OCI-LY7 (cell line): ENCODE data around the gene TAF1D.
"Not testable (repeated sequence)": the region's sequence is repeated elsewhere in the genome, so short reads cannot be mapped to it uniquely, and the experiment has no call there.

Experiments
- CTCF ChIP-seq: fragments of 200-600 bp; sonication (generic); conservative IDR thresholded peaks from 2 replicates; pipeline ENCODE4 v1.5.1; 2014; ENCODE audit warnings: mild to moderate bottlenecking, antibody characterized with exemption, low read length, moderate library complexity, mixed read lengths
- EZH2phosphoT487 ChIP-seq: fragments of 200-600 bp; sonication (generic); IDR thresholded peaks from 2 replicates; pipeline ENCODE4 v1.6.1; 2018; ENCODE audit warnings: low read depth, borderline replicate concordance, mild to moderate bottlenecking, mixed run types, antibody characterized with exemption, low read length, moderate library complexity, mixed read lengths

GRCh38 chr11:93745005-93745755 is 3.9 kb upstream of the TAF1D start:
- TF ChIP-seq CTCF, EZH2phosphoT487: not testable (repeated sequence)
